Coronary artery (tissue), 2 donors: ENCODE measurements around the gene EMILIN1.
A peak's percentile ranks its signal among the peaks of the same experiment; 100 is the strongest.

Source experiments
- DNase-seq: peaks from one replicate; pipeline ENCODE4 v3.0.0-alpha.2; 2017; ENCODE audit warnings: low spot score
- H3K27ac ChIP-seq, 2 donors: fragments of 200-600 bp; sonication (generic); one replicate each; pipeline ENCODE4 v1.5.1; 2016 to 2019
- H3K4me3 ChIP-seq: fragments of 200-600 bp; sonication (generic); 2 replicates; pipeline ENCODE4 v1.5.1; 2016; ENCODE audit warnings: mild to moderate bottlenecking, moderate library complexity
- CTCF ChIP-seq: fragments of 200-600 bp; sonication (generic); IDR thresholded peaks from one replicate; pipeline ENCODE4 v1.5.1; 2019; ENCODE audit warnings: antibody characterized with exemption

Gene EMILIN1

GRCh38 chr2:27091746-27092695, 13.6 kb downstream of the EMILIN1 start:
- TF ChIP-seq CTCF: no peak
- Histone ChIP-seq H3K27ac (no peak overlapping the region), H3K4me3 (no peak overlapping the region)
- no peak for DNase-seq

- DNase-seq: no peak
- no peak for TF ChIP-seq CTCF
- Histone ChIP-seq H3K4me3 (no peak overlapping the region), H3K27ac (no peak overlapping the region)
Observed at GRCh38 chr2:27092696-27093429, 14.4 kb downstream of the EMILIN1 start.

- H3K27ac ChIP-seq: no peak overlapping the region
- no peak overlapping the region for H3K4me3 ChIP-seq
- no peak for DNase-seq
- TF ChIP-seq CTCF: no peak
Observed at GRCh38 chr2:27093430-27094352, 15.3 kb downstream of the EMILIN1 start.

- Histone ChIP-seq H3K4me3 (no peak overlapping the region), H3K27ac (no peak overlapping the region)
- no peak for TF ChIP-seq CTCF
- DNase-seq: no peak
Observed at GRCh38 chr2:27094353-27094984, 16.1 kb downstream of the EMILIN1 start.

GRCh38 chr2:27095427-27095744, 17.0 kb downstream of the EMILIN1 start:
- Histone ChIP-seq H3K4me3 (no peak overlapping the region), H3K27ac (no peak overlapping the region)
- no peak for TF ChIP-seq CTCF
- DNase-seq: no peak

GRCh38 chr2:27095745-27096651, 17.6 kb downstream of the EMILIN1 start:
- DNase-seq: no peak
- TF ChIP-seq CTCF: no peak
- Histone ChIP-seq H3K4me3 (peak overlapping the region; percentile 58), H3K27ac (peak overlapping the region in 1 of 2 donors; percentile 52)
